Suprapubic skin (tissue), 4 donors: ENCODE results near the gene ENTPD1. TPM values are rescaled to one million over a fixed set of nuclear protein-coding genes. Genes with fewer than 3 reads are reported as not detected.
"Not testable (repeated sequence)": the region's sequence is repeated elsewhere in the genome, so short reads cannot be mapped to it uniquely, and the experiment has no call there.

Experiments
- DNase-seq, 2 donors: peaks; one replicate each; pipeline ENCODE4 v3.0.0-alpha.2; 2019; ENCODE audit warnings: low spot score in 2 of 2
- H3K27ac ChIP-seq: fragments of 200-600 bp; sonication (generic); one replicate; pipeline ENCODE4 v1.5.1; 2019
- H3K27me3 ChIP-seq: fragments of 200-600 bp; sonication (generic); one replicate; pipeline ENCODE4 v1.5.1; 2019
- H3K36me3 ChIP-seq: fragments of 200-600 bp; sonication (generic); one replicate; pipeline ENCODE4 v1.5.1; 2019
- H3K4me1 ChIP-seq: fragments of 200-600 bp; sonication (generic); one replicate; pipeline ENCODE4 v1.5.1; 2019
- H3K4me3 ChIP-seq: fragments of 200-600 bp; sonication (generic); one replicate; pipeline ENCODE4 v1.5.1; 2019; ENCODE audit warnings: mild to moderate bottlenecking
- H3K9me3 ChIP-seq: fragments of 200-600 bp; sonication (generic); one replicate; pipeline ENCODE4 v1.5.1; 2019
- EP300 ChIP-seq: sonication (generic); formaldehyde crosslinking; IDR thresholded peaks from one replicate; pipeline ENCODE4 v1.6.1; 2017; ENCODE audit warnings: antibody characterized with exemption
- POLR2A ChIP-seq, 2 donors: fragments of 450-650 bp; IDR thresholded peaks; one replicate each; pipeline ENCODE4 v1.6.1; 2017; ENCODE audit warnings: antibody characterized with exemption in 2 of 2, mild to moderate bottlenecking in 2 of 2, moderate library complexity in 2 of 2
- POLR2AphosphoS5 ChIP-seq, 3 donors: sonication (generic); formaldehyde crosslinking; IDR thresholded peaks; one replicate each; pipeline ENCODE4 v1.6.1; 2017; ENCODE audit warnings: antibody characterized with exemption in 3 of 3
- WGBS: methylation state at CpG from one replicate; pipeline ENCODE4 v1.1.5; 2018; 5-methylcytosine and 5-hydroxymethylcytosine counted together
- total RNA-seq, 4 donors: library from RNA; depleted of rRNA; stranded (reverse); fragments of >200 nt; gene quantifications; one replicate each; pipeline ENCODE4 v1.1.0, GENCODE V29; 2016
- TF ChIP-seq, protein P1 (sequence below), 2 donors: fragments of 200-600 bp in 1 of 2; fragments of 450-650 bp in 1 of 2; sonication (generic) in 1 of 2; IDR thresholded peaks; one replicate each; pipeline ENCODE4 v1.5.1; 2016 to 2019; ENCODE audit warnings: antibody characterized with exemption in 2 of 2, mild to moderate bottlenecking in 1 of 2, moderate library complexity in 1 of 2

ENTPD1 gene
- total RNA-seq, 4 donors from 2014 or later, result 6.3 to 18.9 (median 12.5) TPM

DNA sequence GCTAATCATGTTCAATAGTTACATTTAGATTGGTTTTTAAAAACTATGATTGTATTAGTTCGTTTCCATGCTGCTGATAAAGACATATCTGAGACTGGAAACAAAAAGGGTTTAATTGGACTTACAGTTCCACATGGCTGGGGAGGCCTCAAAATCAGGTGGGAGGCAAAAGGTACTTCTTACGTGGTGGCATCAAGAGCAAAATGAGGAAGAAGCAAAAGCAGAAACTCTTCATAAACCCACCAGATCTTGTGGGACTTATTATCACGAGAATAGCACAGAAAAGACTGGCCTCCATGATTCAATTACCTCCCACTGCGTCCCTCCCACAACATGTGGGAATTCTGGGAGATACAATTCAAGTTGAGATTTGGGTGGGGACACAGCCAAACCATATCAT lies 117.7 kb downstream of the ENTPD1 start:
- H3K9me3 ChIP-seq, result no peaks in the 10 kb centered on the region
- 88% methylated on average over 4 of the region's 4 CpGs for WGBS
- no peak overlapping the region for H3K4me3 ChIP-seq
- TF ChIP-seq EP300, result no peak
- no peak for TF ChIP-seq POLR2A (IDR thresholded peaks at IDR 0.05)
- TF ChIP-seq, protein P1, sequence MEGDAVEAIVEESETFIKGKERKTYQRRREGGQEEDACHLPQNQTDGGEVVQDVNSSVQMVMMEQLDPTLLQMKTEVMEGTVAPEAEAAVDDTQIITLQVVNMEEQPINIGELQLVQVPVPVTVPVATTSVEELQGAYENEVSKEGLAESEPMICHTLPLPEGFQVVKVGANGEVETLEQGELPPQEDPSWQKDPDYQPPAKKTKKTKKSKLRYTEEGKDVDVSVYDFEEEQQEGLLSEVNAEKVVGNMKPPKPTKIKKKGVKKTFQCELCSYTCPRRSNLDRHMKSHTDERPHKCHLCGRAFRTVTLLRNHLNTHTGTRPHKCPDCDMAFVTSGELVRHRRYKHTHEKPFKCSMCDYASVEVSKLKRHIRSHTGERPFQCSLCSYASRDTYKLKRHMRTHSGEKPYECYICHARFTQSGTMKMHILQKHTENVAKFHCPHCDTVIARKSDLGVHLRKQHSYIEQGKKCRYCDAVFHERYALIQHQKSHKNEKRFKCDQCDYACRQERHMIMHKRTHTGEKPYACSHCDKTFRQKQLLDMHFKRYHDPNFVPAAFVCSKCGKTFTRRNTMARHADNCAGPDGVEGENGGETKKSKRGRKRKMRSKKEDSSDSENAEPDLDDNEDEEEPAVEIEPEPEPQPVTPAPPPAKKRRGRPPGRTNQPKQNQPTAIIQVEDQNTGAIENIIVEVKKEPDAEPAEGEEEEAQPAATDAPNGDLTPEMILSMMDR (IDR thresholded peaks at IDR 0.05), result no peak
- no peak for TF ChIP-seq POLR2AphosphoS5 (IDR thresholded peaks at IDR 0.05)
- no peaks in the 10 kb centered on the region for H3K4me1 ChIP-seq
- H3K27me3 ChIP-seq, result no peaks in the 10 kb centered on the region
- H3K27ac ChIP-seq, result no peak overlapping the region
- H3K36me3 ChIP-seq, result peaks cover 41% of the 10 kb centered on the region
- DNase-seq, result no peak

DNA sequence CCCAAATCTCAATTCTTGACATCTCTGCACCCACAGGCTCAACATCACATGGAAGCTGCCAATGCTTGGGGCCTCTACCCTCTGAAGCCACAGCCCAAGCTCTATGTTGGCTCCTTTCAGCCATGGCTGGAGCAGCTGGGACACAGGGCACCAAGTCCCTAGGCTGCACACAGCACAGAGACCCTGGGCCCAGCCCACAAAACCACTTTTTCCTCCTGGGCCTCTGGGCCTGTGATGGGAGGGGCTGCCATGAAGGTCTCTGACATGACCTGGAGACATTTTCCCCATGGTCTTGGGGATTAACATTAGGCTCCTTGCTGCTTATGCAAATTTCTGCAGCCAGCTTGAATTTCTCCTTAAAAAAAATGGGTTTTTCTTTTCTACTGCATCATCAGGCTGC lies 118.8 kb downstream of the ENTPD1 start:
- peaks cover 41% of the 10 kb centered on the region for H3K36me3 ChIP-seq
- not testable (repeated sequence) for DNase-seq, H3K9me3 ChIP-seq, H3K27ac ChIP-seq, H3K27me3 ChIP-seq, H3K4me1 ChIP-seq, H3K4me3 ChIP-seq

DNA sequence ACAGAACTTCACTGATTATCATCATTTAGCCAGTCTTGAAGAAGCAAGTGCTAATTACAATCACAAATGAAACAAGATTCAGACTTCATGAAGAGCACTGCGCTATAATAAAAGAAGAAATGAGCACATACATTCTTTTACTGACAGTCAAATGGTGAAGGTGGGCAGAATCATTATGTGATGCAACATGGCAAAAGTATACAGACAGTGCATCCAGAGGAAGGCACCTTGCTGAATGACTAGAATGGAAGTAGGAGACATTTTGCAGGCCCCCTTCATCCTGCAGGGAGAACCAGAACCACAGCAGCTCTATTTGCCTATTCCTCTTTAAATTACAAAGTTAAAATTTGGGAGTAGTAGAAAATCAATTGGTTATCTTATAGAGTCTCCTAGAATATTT lies 120.8 kb downstream of the ENTPD1 start:
- H3K4me1 ChIP-seq, result peaks cover 5% of the 10 kb centered on the region
- H3K27me3 ChIP-seq, result no peaks in the 10 kb centered on the region
- peaks cover 28% of the 10 kb centered on the region for H3K36me3 ChIP-seq
- DNase-seq, result no peak
- H3K27ac ChIP-seq, result no peak overlapping the region
- H3K4me3 ChIP-seq, result no peak overlapping the region
- H3K9me3 ChIP-seq, result no peaks in the 10 kb centered on the region
- TF ChIP-seq, protein P1 (IDR thresholded peaks at IDR 0.05), result no peak
- no peak for TF ChIP-seq POLR2AphosphoS5 (IDR thresholded peaks at IDR 0.05)
- no peak for TF ChIP-seq EP300
- TF ChIP-seq POLR2A (IDR thresholded peaks at IDR 0.05), result no peak
- 97% methylated on average over 1 of the region's 1 CpG for WGBS

DNA sequence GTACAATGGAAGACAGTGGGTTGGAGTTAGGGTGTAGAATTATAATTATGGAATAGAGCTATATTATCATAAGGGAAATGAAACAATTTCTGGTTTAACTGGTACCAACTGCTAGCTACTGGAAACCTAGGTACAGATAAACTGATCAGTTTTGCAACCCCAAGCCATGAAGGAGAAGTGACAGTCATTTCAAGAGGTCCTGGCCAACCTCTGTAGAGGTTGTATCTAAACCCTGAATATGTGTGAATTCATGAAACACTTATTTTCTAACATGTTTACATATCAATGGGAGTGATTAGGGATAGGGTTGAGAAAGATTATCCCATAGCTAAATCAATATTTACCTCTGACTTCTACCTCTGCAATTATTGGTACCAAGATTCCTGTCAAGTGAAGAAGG lies 121.9 kb downstream of the ENTPD1 start:
- TF ChIP-seq POLR2AphosphoS5 (IDR thresholded peaks at IDR 0.05), result no peak
- TF ChIP-seq, protein P1 (IDR thresholded peaks at IDR 0.05), result no peak
- no peak for TF ChIP-seq EP300
- TF ChIP-seq POLR2A (IDR thresholded peaks at IDR 0.05), result no peak
- Histone ChIP-seq H3K27me3 (no peaks in the 10 kb centered on the region), H3K9me3 (no peaks in the 10 kb centered on the region), H3K36me3 (peaks cover 22% of the 10 kb centered on the region), H3K27ac (no peak overlapping the region), H3K4me3 (no peak overlapping the region), H3K4me1 (peaks cover 5% of the 10 kb centered on the region)
- no peak for DNase-seq

DNA sequence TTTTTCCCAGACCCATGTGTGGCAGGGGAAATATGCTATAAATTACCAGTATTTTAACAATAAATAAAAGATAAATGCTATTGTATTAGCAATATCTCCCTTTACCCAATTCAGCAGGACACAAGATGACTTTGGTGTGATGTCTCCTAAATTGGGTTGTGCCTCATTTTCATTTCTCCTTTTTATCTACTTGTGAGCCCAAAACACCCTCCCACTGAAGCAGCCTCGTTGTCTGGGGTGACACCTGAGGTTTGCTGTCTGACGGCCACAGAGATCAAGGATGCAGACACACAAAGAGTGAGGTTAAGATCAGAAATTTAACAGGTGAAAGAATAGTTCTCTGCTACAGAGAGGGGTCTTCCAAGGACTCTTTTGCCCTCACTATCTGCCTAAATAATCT lies 124.7 kb downstream of the ENTPD1 start:
- DNase-seq, result no peak
- TF ChIP-seq POLR2A (IDR thresholded peaks at IDR 0.05) (no peak), POLR2AphosphoS5 (IDR thresholded peaks at IDR 0.05) (no peak), EP300 (no peak)
- TF ChIP-seq, protein P1 (IDR thresholded peaks at IDR 0.05), result no peak
- H3K27me3 ChIP-seq, result no peaks in the 10 kb centered on the region
- H3K36me3 ChIP-seq, result peaks cover 3% of the 10 kb centered on the region
- peaks cover 5% of the 10 kb centered on the region for H3K4me1 ChIP-seq
- WGBS, result 73% methylated on average over 2 of the region's 2 CpGs
- H3K9me3 ChIP-seq, result no peaks in the 10 kb centered on the region
- no peak overlapping the region for H3K27ac ChIP-seq
- H3K4me3 ChIP-seq, result no peak overlapping the region

DNA sequence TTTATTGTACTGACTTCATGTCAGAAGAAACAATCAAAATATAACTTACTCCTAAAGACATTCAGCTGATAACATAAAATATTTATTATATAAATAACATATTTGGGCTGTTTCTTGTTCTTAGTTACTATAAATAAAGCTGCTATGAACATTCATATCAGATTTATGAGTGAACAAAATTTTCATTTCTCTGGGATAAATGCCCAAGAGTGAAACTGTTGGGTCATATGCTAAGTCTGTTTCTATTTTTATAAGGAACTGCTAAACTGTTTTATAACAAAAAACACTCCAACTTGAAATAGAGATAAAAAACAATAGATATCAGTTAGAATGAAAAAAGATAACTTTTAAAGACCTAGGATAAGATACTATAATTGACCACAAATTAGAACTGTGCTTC lies 125.4 kb downstream of the ENTPD1 start:
- H3K27ac ChIP-seq, result no peak overlapping the region
- no peak for DNase-seq
- H3K27me3 ChIP-seq, result no peaks in the 10 kb centered on the region
- H3K9me3 ChIP-seq, result no peaks in the 10 kb centered on the region
- no peaks in the 10 kb centered on the region for H3K36me3 ChIP-seq
- H3K4me3 ChIP-seq, result no peak overlapping the region
- TF ChIP-seq POLR2A (IDR thresholded peaks at IDR 0.05) (no peak), POLR2AphosphoS5 (IDR thresholded peaks at IDR 0.05) (no peak), EP300 (no peak)
- TF ChIP-seq, protein P1 (IDR thresholded peaks at IDR 0.05), result no peak
- H3K4me1 ChIP-seq, result peaks cover 5% of the 10 kb centered on the region
